Sigmoid colon (tissue), 7 donors: ENCODE data around the gene CARMIL3. TPM values are rescaled to one million over a fixed set of nuclear protein-coding genes. Genes with fewer than 3 reads are reported as not detected.
A peak's percentile ranks its signal among the peaks of the same experiment; 100 is the strongest.

Source experiments
- DNase-seq: peaks from one replicate; pipeline ENCODE4 v3.0.0-alpha.2; 2019
- H3K27ac ChIP-seq, 4 donors: fragments of 200-600 bp; sonication (generic); one replicate each; pipeline ENCODE4 v1.5.1; 2016 to 2019; ENCODE audit warnings: mild to moderate bottlenecking in 1 of 4
- H3K27me3 ChIP-seq, 3 donors: fragments of 200-600 bp; sonication (generic); one replicate each; pipeline ENCODE4 v1.5.1; 2019; ENCODE audit warnings: mild to moderate bottlenecking in 1 of 3
- H3K36me3 ChIP-seq, 4 donors: fragments of 200-600 bp; sonication (generic); one replicate each; pipeline ENCODE4 v1.5.1; 2016 to 2019
- H3K4me1 ChIP-seq, 4 donors: fragments of 200-600 bp; sonication (generic); one replicate each; pipeline ENCODE4 v1.5.1; 2017 to 2019
- H3K4me3 ChIP-seq, 4 donors: fragments of 200-600 bp; sonication (generic); one replicate each; pipeline ENCODE4 v1.5.1; 2017 to 2019; ENCODE audit warnings: mild to moderate bottlenecking in 2 of 4, moderate library complexity in 1 of 4
- H3K9me3 ChIP-seq, 4 donors: fragments of 200-600 bp in 3 of 4; sonication (generic) in 3 of 4; one replicate each; pipeline versions ENCODE4 v1.5.1 to v1.6.1; 2013 to 2019
- CTCF ChIP-seq, 4 experiments: fragments of 450-650 bp in 3 of 4; fragments of 200-600 bp in 1 of 4; IDR thresholded peaks; one replicate each; pipeline ENCODE4 v1.5.1; 2016 to 2019; ENCODE audit warnings: antibody characterized with exemption in 4 of 4, mild to moderate bottlenecking in 3 of 4, moderate library complexity in 2 of 4
- EP300 ChIP-seq, 4 donors: sonication (generic); formaldehyde crosslinking; IDR thresholded peaks; one replicate each; pipeline ENCODE4 v1.6.1; 2017; ENCODE audit warnings: antibody characterized with exemption in 4 of 4
- POLR2A ChIP-seq, 2 donors: fragments of 450-650 bp; IDR thresholded peaks; one replicate each; pipeline ENCODE4 v1.6.1; 2016; ENCODE audit warnings: antibody characterized with exemption in 2 of 2, mild to moderate bottlenecking in 2 of 2, moderate library complexity in 2 of 2
- POLR2AphosphoS5 ChIP-seq, 4 donors: sonication (generic); formaldehyde crosslinking; IDR thresholded peaks; one replicate each; pipeline ENCODE4 v1.6.1; 2017; ENCODE audit warnings: antibody characterized with exemption in 4 of 4
- WGBS, 2 donors: extraction: QIAGEN DNeasy Blood & Tissue Kit; methylation state at CpG; one replicate each; pipeline ENCODE4 v1.1.7; 2013; 5-methylcytosine and 5-hydroxymethylcytosine counted together
- intact Hi-C: fragments of 100-400 bp; cut with DNase I; formaldehyde crosslinking; loops from one replicate; pipeline ENCODE4 v1.15.1; 2023
- polyA plus RNA-seq, 3 donors: library from polyadenylated mRNA; stranded (reverse); fragments of 200-250 nt; gene quantifications; one replicate each; pipeline ENCODE4 v1.2.3, GENCODE V29; 2013
- total RNA-seq, 4 donors: library from RNA; depleted of rRNA; stranded (reverse); fragments of >200 nt; gene quantifications; one replicate each; pipeline ENCODE4 v1.1.0, GENCODE V29; 2016
- donor health status: healthy with polysubstance abuse.
- donor health status: Bipolar disorder and iron deficiency.
- donor health status: healthy.

CARMIL3 gene
- total and polyA plus RNA-seq, 7 donors, result under 0.01 to 3.3 (median 0.23) TPM

GRCh38 chr14:24054646-24055045 lies 2.8 kb downstream of the CARMIL3 start:
- intact Hi-C loops, result no loop called here
- H3K27me3 ChIP-seq, result no peaks in the 10 kb centered on the region
- no peak overlapping the region for H3K4me3 ChIP-seq
- H3K9me3 ChIP-seq, result no peaks in the 10 kb centered on the region
- no peak for DNase-seq
- no peaks in the 10 kb centered on the region for H3K36me3 ChIP-seq
- 93 to 94% methylated on average over 9 of the region's 9 CpGs for WGBS, 2 donors
- H3K27ac ChIP-seq, result no peak overlapping the region
- TF ChIP-seq POLR2A (IDR thresholded peaks at IDR 0.05) (no peak), CTCF (IDR thresholded peaks at IDR 0.05) (no peak), POLR2AphosphoS5 (IDR thresholded peaks at IDR 0.05) (no peak), EP300 (IDR thresholded peaks at IDR 0.05) (no peak)
- peaks cover 0 to 20% (median 13%) of the 10 kb centered on the region in 4 donors for H3K4me1 ChIP-seq

DNA sequence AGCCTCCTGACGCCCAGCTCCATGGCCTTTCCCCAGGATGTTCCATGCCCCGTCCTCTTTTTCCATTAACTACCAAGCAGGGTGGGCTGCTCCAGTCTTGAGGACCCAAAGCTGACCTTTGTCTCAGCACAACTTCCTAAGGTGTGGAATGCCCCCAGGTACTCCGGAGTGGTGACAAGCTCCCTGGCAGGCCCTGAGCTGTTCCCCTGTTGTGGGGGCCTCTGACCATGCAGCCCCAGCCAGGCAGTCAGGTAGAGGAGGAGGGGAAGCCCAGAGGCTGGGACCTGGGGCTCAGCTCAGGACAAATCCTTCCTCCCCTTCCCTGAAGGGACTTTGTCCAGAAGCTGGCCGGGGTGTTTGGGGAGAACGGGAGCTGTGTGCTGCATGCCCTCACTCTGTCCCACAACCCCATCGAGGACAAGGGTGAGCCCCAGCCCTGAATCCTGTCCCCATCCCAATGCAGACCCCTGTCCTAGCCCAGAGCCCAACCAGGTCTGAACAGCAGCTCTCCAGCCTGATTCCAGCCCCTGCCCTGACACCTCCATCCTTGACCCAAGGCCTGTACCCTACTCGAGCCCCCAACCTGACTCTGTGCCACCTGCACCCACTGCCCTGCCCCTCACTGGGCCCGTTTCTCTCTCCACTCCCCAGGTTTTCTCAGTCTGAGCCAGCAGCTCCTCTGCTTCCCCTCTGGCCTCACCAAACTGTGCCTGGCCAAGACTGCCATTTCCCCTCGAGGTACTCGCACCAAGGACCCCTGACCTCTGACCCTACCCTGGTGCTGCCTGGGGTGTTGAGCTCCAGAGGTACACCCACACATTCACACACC lies 4.4 kb downstream of the CARMIL3 start:
- Histone ChIP-seq H3K36me3 (no peaks in the 10 kb centered on the region), H3K27me3 (no peaks in the 10 kb centered on the region), H3K9me3 (no peaks in the 10 kb centered on the region), H3K27ac (no peak overlapping the region), H3K4me1 (peaks cover 0 to 20% (median 12%) of the 10 kb centered on the region in 4 donors), H3K4me3 (no peak overlapping the region)
- DNase-seq, result peak; percentile 42
- 87 to 88% methylated on average over 10 of the region's 10 CpGs for WGBS, 2 donors
- TF ChIP-seq POLR2A (IDR thresholded peaks at IDR 0.05), result no peak
- no peak for TF ChIP-seq EP300 (IDR thresholded peaks at IDR 0.05)
- no peak for TF ChIP-seq CTCF (IDR thresholded peaks at IDR 0.05)
- intact Hi-C loops, result no loop called here

GRCh38 chr14:24056800-24057184 lies 5.0 kb downstream of the CARMIL3 start:
- Histone ChIP-seq H3K4me1 (peaks cover 0 to 14% (median 9%) of the 10 kb centered on the region in 4 donors), H3K27me3 (no peaks in the 10 kb centered on the region), H3K36me3 (no peaks in the 10 kb centered on the region), H3K9me3 (no peaks in the 10 kb centered on the region), H3K4me3 (no peak overlapping the region), H3K27ac (no peak overlapping the region)
- WGBS, 2 donors, result 83 to 84% methylated on average over 8 of the region's 8 CpGs
- intact Hi-C loops, result no loop called here
- TF ChIP-seq CTCF (IDR thresholded peaks at IDR 0.05) (no peak), EP300 (IDR thresholded peaks at IDR 0.05) (no peak), POLR2A (IDR thresholded peaks at IDR 0.05) (no peak), POLR2AphosphoS5 (IDR thresholded peaks at IDR 0.05) (no peak)
- peak; percentile 53 for DNase-seq

DNA sequence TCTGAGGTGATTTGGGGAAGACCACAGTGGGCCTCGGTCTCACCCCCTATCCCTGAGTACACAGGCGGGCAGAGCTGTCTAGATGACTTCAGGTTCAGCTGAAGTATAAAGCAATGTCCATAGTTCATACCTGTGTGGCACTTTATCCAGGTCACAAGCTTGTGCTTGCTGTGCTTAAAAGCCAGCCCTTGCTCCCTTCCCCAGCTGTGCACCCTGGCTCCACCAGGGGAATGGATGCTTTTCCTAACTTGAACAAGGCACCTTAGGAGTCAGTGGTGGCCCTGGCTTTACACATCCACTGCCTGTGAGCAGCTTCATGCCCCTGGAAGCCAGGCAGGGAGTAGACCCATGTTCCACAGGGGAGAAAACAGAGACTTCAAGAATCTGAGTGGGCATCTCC lies 5.5 kb downstream of the CARMIL3 start:
- H3K27me3 ChIP-seq, result no peaks in the 10 kb centered on the region
- TF ChIP-seq CTCF (IDR thresholded peaks at IDR 0.05) (no peak), POLR2AphosphoS5 (IDR thresholded peaks at IDR 0.05) (no peak), EP300 (IDR thresholded peaks at IDR 0.05) (no peak), POLR2A (IDR thresholded peaks at IDR 0.05) (no peak)
- WGBS, 2 donors, result 89 to 91% methylated on average over 2 of the region's 2 CpGs
- H3K27ac ChIP-seq, result no peak overlapping the region
- intact Hi-C loops, result no loop called here
- H3K36me3 ChIP-seq, result no peaks in the 10 kb centered on the region
- DNase-seq, result peak; percentile 21
- peaks cover 0 to 9% (median 5%) of the 10 kb centered on the region in 4 donors for H3K4me1 ChIP-seq
- H3K4me3 ChIP-seq, result no peak overlapping the region
- no peaks in the 10 kb centered on the region for H3K9me3 ChIP-seq
